GM18519 (cell line): Measurements from ENCODE around the gene CACNA1D.

Source experiments
- ATAC-seq: cut with Tn5 transposase; IDR thresholded peaks from one replicate; pipeline ENCODE4 v1.9.1; 2021; ENCODE audit warnings: mild to moderate bottlenecking, moderate library complexity; ENCODE audit not compliant: unreplicated experiment, low FRiP score

The CACNA1D gene

DNA sequence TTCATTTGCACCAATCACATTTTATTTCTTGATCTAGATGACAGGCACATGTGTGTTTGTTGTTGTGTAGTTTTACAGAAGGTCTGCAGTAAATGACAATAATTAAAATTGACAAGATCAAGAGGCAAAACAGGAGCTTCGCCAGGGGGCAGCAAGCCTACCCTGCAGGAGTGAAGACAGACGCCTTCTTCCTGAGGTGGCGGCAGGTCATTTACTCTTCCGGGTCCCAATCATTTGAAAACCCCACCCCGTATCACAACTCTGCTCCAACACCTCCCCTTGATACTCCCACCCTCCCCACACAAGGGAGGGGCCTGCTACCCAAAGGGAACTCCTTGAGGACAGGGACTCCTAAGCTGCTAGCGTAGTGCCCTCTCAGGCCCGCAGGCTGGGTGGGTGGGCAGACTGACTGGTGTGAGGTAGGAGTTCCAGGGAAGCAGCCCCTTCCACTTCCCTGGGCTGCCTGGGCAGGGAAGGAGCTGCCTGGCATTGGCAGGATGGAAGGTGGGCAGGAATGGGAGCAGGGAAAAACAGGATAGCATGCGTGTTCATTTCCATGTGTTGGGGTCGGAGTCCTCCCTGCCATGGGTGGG is 338.7 kb downstream of the CACNA1D start:
- ATAC-seq: no peak

DNA sequence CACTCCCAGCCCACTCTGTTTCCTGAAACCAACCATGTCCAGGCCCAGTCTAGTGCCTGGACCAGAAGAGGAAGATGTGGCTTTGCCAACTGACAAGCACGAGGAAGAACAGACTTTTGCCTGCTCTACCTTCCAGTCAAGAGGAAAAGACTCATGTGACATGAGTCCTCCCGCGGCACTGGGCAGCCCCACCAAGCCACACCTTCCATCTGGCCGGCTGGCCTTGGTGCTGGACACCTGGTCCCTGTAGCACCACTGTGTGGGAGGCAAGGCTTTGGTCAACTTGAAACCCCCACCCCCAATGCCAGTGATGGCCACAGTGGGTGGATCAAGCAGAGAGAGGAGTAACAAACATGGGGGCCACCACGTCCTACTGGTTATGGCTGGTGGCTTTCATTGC is 339.3 kb downstream of the CACNA1D start:
- ATAC-seq: no peak

DNA sequence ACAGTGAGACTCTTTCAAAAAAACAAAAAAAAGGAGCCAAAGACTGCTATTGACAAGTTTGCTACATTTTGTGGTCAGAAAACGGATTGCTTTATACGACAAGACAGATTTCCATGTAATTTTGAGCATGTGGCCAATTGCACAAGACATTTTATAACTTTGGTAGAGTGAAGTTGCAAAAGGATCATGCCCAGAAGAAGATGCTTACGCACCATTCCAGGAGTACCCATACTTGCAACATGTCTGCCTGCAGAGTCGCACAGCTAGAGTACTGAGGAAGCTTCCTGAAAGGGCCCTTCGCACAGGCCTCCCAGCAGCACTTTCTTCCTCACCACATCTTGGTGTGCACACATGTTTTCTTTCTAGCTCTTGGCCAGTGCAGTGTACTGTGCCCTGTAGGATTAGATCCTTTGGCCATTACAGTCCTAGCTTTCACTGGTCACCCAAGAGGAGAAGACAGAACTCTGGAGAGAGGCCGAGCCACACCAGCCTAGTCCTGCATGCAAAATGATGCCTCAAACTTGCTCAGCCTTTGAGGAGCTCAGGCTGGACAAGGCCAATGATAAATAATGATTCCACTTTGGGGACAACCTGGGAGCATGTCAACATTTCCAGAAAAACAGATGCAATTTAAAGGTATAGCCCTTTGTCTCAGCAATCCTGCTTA is 340.2 kb downstream of the CACNA1D start:
- no peak for ATAC-seq

DNA sequence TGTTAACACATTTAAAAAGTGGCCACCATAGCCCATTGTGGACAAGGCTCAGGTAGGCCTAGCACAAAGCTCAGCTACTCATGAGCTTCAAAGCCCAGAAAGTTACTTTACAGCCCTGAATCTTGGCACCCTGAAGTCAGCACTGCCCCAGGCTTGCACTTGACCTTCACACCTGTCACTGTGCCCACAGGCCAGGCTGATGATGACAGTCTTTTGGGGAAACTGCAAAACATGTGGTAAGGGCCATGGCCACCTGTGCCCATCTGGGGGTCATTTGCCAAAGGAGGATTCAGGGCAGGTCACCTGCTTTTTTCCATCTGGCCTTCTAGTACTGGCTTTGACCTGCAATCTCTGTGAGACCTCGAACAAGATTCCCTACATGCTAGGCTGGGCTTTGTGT is 340.8 kb downstream of the CACNA1D start:
- no peak for ATAC-seq

DNA sequence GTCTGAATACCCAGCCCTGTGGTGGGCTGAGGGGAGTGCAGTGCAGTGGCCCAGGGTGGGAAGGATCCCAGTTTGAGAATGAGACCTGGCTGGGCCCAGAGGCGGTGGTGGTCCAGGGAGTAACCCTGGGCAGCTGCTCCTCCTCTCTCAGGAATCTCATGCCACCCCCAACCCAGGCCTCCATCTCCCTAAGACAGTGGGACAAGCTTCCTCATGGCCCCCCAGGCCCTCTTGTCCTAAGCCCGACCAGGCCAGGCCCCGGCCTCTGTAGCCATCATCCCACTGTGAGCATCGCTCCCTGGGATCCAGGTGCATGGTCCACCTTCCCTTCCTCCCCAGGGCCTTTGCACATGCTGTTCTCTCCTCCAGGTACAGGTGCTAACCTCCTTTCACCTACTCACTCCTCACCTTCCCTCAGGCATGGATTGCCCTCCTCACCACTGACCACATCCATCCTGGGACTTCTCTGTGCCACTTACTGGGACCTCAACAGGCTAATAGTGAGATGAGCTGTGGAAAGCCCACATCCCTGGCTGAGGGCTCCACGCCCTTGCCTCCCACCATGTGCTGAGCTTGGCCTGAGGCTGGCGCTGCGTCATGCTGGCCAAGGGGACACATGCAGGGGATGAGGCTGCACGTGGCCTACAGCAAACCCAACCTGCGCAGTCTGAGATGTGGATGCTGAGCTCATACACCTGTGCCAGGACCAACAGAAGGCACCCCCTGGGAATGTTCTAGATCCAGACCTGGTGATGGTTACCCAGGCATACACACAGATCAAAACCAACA is 341.9 kb downstream of the CACNA1D start:
- ATAC-seq: no peak

DNA sequence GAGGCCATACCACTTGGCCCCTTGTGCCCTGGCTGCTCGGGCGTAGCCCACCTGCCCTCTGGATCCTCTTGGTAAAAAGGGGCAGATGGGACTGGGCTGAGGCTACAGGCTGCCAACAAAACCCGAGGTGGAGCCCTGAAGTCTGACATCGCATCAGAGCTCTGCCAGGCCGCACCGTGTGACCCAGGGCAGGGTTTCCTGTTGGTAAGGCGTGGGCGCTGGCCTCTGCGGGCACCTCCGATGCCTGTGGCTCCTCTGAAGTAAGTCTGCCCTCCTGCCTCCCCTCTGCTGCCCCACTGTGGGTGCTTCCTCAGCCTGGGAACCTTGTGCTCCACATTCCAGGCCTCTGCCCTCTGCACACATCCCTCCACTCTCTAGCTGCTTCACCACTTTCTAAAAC is 342.9 kb downstream of the CACNA1D start:
- ATAC-seq: no peak

DNA sequence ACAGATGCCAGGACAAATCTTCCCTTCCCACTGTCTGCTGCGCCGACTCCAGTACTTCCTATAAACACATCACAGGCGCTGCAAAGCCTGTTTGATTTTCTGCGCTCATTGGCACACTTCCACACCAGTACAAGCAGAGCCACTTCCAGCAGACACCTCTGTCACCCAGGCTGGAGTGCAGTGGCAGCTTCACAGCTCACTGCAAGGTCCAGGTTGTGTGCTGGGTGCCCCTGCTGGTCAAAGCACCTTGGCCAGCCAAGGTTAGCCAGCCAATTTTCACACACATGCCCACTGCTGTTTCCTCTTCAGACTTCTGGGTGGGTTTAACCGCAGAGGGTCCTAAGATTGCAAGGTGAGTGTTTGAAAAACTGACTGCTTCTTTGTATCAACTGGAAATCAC is 346.9 kb downstream of the CACNA1D start:
- no peak for ATAC-seq

DNA sequence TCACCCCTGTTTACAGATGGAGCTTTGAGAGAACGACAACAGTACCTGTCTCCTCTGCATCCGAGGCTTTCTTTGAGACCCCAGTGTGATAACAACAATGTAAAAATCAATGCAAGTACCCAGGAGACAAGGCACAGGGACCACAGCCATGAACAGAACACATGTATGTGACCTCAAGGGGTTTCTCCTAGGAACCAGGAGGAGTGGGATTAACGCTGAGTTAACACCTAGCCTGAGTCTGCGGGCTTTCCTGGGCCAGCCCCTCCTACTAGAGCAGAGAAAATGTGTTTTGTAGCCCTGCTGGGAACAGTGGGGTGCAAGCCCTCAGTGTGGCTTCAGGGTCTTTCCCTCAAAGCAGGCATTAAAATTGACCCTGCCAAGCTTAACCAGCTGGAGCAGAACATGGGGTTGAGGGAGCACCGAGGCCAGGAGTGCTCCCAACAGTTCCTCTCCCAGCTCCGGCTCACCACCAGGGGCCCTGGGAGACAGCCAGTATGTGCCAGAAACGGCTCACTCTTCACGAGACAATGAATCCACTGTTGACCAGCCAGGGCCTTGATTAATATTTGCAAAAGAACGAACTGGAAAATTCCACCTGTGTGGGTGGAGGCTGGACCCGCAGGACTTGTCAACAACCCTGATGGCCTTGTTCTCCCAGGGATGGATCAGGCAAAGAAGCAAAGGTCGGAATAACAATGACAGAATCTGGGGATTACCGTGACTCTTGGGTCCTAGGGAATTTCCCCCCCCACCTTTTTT is 348.2 kb downstream of the CACNA1D start:
- no peak for ATAC-seq

DNA sequence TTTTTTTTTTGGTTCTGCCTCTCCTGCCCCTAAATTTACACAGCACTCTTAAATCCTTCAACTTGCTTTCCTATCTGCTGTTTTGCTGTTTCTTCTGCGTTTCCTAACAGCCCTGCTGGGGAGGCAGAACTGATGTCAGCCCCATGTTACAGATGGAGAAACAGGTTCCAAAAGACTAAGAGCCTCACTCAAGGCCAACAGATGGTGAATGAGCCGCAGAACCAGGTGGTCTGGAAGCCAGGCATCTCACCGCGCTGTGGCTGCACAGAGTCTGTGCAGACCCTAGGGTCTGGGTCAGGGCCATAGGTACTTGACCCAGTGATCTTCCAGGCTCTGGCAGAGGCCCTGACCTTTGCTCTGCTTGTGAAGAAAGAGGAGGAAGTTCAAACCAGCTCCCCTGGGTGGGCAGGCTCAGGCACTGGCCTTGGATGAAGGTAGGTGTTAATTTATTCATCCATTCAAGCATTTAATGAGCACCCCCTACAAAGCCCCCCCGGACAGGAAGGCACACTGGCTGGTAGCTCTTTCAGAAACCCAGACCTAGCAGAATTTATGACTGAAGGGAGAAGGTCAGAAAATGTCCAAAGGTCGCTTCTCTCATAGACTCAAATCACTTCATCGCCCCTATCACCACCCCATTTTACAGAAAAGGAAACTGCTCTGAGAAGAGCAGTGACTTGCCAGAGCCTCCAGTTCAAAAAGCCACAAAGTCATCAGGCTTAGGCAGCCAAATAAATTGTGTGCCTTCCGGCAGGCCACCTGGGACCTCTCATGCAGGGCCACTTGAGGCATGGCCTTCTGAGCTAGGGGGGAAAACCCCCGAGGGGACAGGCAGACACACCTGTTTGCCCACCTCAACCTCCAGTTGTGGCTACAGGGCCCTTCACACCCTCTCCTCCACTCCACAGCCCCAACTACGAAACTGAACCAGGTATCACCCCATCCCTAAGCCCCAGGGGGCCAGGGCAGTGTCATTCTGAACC is 349.1 kb downstream of the CACNA1D start:
- ATAC-seq: no peak

DNA sequence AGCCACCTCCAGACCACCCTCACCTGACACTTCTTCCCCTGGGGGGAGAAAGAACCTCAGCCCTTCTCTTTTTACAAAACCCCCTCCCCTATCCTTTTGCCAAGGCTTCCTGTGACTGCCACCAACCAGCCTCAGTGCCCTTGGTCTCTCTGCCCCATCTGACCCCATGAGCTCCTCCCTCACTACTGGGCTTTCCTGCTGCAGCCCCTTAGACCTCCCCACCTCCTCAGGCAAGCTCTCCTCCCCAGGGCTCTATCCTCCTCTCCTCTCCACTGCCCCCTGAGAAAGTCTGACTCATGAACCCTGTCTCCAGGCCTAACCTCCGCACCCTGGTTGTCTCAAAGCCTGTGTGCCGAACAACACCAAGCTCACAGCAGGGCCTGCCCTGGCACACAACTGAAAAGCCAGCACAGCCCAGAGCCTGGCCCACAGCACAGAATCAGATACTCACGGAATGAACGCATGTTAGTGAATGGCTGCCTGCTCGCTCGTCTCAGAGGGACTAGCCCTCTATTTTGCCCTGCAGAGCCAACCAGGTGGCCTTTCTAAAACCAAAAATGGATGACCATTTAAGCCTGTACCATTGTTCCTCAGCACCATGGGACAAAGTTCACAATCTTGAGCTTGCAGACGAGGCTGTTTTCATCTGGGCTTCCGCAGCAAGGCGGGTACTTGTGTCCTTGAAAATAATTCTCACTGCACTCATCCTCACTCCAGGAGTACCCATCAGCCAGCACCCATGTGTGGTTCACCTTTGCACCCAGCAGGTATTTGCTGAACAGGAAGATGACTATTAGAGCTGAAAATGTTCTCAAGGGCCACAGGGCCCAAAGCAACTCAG is 350.1 kb downstream of the CACNA1D start:
- ATAC-seq: no peak

DNA sequence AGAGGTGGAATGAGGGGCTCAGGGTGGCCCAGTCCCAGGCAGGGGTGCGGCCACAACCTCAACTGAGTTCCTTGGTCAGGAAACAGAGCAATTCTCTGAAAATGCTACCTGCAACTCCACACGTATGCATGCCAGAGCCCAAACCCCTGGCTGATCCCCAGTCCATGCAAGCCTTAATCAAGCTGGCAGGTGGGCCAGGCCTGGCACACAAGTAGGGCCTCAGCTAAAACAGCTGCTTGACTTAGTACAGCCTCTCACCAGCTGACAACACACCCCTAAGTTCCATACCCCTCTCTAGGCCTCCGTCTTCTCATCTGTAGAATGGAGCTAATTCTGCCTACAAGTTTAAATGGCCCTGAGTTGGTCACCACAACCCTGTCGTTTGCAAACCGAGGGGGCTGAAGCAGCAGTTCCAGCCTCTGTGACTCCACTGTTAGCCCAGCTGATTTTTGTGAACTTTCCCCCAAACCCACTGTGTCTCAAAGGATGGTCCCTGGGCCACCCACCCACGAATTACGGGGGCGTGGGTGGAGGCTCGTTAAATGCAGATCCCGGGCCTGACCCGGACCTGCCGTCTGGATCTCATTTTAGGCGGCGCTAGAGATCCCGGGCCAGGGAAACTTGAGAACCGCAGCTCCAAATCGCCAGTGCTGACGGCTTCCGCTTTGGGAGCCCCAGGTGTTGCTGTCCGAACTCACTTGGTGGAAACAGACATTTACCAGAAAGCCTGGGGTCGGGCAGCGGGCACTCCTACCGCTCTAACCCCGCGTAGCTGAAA is 350.9 kb downstream of the CACNA1D start:
- no peak for ATAC-seq

DNA sequence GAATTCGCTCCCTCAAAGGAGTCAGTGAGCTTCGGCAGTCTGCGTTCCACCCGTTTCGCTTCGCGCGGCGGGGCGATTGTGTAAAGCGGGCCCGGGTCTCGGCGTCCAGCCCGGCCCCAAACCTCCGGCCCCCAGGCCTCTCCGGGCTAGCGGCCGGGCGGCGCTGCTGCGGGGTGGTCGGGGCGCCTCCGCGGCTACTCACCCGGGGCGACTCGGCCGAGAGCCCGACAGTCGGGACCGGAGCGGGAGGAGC is 351.4 kb downstream of the CACNA1D start:
- ATAC-seq: no peak

DNA sequence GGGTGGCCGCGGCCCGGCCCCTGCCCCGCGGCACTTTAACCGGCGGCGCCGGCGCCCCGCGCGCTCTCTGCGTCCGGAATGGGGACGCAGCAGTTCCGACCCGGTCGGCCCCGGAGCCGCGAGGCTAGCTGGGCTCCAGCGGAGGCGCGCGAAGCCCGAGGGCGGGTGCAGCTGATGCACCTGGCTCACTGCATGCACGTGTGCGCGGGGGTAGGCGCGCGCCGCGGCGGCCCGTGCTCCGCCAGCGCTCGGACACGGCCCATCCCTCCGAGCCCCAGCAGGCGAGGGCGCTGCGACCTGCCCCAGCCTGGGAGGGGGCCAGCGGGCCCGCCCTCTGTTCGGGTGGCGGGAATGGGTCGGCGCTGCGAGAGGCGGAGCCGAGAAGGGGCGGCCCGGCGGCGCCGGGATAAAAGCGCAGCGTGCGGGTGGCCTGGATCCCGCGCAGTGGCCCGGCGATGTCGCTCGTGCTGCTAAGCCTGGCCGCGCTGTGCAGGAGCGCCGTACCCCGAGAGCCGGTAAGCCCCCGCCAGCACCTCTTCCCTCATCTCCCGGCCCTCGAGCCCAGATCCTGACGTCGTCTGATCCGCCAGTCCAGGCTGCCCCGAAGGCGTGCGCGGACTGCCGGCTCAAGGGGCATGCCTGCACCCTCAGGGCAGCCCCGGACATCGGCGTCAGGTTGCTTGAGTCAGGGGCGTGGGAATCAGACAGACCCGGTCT is 351.9 kb downstream of the CACNA1D start, which contains the start of the genes CHDH and IL17RB:
TSS of gene CHDH (minus strand) at position 286 of the 717 bp plus-strand sequence. CDS start 22,411 bp downstream, outside the sequence.
TSS of gene IL17RB (plus strand) at position 435 of the 717 bp plus-strand sequence. CDS start at position 456, 21 bp downstream.
- ATAC-seq: peak; percentile 46

DNA sequence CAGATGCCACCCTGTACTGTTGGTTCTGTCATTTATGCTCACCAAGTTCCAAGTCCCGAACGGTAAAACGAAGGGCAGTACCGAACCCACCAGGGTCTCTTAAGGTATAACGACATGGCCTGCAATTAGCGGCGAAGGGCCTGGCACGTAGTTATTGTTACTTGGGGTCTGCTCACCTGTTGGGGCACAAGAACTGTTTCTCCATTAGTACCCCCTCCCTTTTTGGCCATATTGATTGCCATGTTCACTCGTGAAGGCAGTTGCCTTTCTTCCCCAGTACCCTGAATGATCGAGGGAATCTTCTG is 352.4 kb downstream of the CACNA1D start:
- ATAC-seq: no peak

DNA sequence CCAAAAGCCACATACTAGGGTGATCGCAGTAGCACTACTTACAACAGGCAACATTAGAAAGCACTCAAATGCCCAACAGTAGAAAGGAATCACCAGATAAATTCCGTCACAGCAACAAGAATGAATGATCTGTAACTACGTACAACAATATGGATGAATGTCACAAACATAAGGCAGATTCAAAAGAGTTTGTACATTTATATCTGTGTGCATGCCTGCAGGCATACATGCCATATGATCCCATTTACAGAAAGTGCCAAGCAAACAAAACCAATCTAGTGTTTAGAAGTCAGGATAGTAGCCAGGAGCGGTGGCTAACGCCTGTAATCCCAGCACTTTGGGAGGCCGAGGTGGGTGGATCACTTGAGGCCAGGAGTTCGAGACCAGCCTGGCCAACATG is 355.5 kb downstream of the CACNA1D start:
- ATAC-seq: no peak

DNA sequence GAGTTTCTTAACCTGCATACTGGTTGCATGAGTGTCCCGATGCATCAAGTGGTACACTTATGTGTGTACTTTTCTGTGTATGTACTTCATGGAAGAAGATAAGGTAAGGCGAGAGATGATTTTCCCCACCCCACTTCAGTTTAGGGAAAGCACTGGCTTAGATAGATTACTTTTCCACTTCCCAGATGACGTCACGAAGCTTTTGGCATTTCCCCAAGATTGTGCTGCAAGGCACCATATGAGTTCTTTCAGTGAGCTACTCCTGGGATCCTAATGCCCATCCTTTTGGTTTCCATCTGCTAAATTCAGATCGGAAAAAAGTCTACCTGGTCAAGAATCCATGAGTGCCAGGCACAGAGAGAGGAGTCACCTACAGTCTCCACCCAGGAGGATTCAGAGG is 356.5 kb downstream of the CACNA1D start:
- ATAC-seq: no peak

DNA sequence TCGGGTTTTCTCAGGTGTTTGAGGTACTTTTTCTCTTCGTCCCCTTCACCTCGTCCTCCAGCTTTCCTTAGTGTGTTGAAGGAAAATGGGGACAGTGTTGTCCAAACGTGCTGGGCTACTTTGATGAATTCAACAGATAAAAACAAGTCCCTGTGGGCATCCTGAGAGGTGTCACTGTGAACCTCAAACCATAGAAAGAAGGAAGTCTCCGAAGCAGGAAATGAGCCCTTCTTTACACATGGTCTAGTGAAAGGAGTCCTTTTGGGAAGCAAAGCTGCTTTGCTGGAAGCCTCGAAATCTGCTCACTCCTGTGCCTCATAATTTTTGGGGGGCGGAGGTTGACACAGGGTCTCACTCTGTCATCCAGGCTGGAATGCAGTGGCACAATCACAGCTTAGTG is 362.6 kb downstream of the CACNA1D start:
- no peak for ATAC-seq
